Activated T-helper 1 cell treated with anti-CD3 and anti-CD28 coated beads, Interleukin-2, amount 50 U/mL, for 16 hours (primary cell): ENCODE data around the gene HSF2.
A peak's percentile ranks its signal among the peaks of the same experiment; 100 is the strongest.

Source experiments
- DNase-seq, 2 donors: peaks; one replicate each; pipeline ENCODE4 v3.0.0-alpha.2; 2020; ENCODE audit warnings: low read depth in 1 of 2, low spot score in 1 of 2

Gene HSF2

GRCh38 chr6:122399348-122400120 is at the start of gene HSF2:
Gene HSF2, plus strand, starts transcription at chr6:122399652. Its CDS starts 86 bp downstream, at chr6:122399738.
- DNase-seq = peak; percentile 82 to 90

- no peak for DNase-seq
Measured at GRCh38 chr6:122352981-122353664, 46.3 kb upstream of the HSF2 start.

GRCh38 chr6:122360809-122361208 is 38.6 kb upstream of the HSF2 start:
- DNase-seq = no peak

GRCh38 chr6:122361314-122361979 is 38.0 kb upstream of the HSF2 start:
- no peak for DNase-seq

GRCh38 chr6:122363769-122364483 is 35.5 kb upstream of the HSF2 start:
- no peak for DNase-seq

- DNase-seq = no peak
Measured at GRCh38 chr6:122365775-122366403, 33.6 kb upstream of the HSF2 start.

GRCh38 chr6:122367171-122367570 is 32.3 kb upstream of the HSF2 start:
- DNase-seq = no peak

- DNase-seq = no peak
Measured at GRCh38 chr6:122369536-122369935, 29.9 kb upstream of the HSF2 start.

- DNase-seq = no peak
Measured at GRCh38 chr6:122372647-122373046, 26.8 kb upstream of the HSF2 start.

GRCh38 chr6:122374307-122374706 is 25.1 kb upstream of the HSF2 start:
- no peak for DNase-seq

- DNase-seq = no peak
Measured at GRCh38 chr6:122376246-122376645, 23.2 kb upstream of the HSF2 start.

GRCh38 chr6:122381494-122382265 is 17.8 kb upstream of the HSF2 start:
- peak in 1 of 2 donors; percentile 23 for DNase-seq

- DNase-seq = no peak
Measured at GRCh38 chr6:122385857-122386612, 13.4 kb upstream of the HSF2 start.

GRCh38 chr6:122388945-122389344 is 10.5 kb upstream of the HSF2 start:
- no peak for DNase-seq

- DNase-seq = no peak
Measured at GRCh38 chr6:122389704-122390372, 9.6 kb upstream of the HSF2 start.

GRCh38 chr6:122392564-122393350 is 6.7 kb upstream of the HSF2 start:
- DNase-seq = no peak

GRCh38 chr6:122393351-122393896 is 6.0 kb upstream of the HSF2 start:
- no peak for DNase-seq

- no peak for DNase-seq
Measured at GRCh38 chr6:122394016-122394415, 5.4 kb upstream of the HSF2 start.
